Amniotic epithelial cell (primary cell): ENCODE results near the gene SYTL5.

ENCODE experiments used
- DNase-seq: peaks from one replicate; pipeline ENCODE4 v3.0.0-alpha.2; 2010; ENCODE audit warnings: low read depth

The SYTL5 gene

GRCh38 chrX:38089173-38089982 is 83.0 kb downstream of the SYTL5 start:
- no peak for DNase-seq

DNA sequence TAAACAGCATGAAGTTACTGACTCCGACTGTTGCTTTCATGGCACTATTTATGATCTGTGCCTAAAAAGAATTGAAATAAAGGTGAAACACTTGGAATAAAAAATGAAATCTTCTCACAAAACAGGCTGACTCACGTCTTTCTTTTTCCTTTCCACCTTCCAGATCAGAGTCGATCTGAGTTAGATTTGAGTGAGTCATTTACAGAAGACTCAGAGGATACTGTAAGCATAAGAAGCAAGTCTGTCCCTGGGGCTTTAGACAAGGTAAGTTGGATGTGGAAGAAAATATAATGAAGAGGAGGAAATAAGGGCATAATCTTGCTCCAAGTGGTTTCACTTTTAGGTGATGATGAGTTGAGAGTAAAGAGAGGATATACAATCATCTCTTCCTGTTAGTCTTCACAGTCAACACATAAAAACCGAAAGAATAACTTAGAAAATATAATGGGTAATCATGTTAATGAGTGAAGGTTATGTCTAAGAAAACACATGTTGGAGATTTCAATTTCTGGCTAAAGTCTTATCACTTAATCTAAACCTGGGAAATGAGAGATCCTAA is 89.7 kb downstream of the SYTL5 start:
- DNase-seq, result peak; percentile 42

DNA sequence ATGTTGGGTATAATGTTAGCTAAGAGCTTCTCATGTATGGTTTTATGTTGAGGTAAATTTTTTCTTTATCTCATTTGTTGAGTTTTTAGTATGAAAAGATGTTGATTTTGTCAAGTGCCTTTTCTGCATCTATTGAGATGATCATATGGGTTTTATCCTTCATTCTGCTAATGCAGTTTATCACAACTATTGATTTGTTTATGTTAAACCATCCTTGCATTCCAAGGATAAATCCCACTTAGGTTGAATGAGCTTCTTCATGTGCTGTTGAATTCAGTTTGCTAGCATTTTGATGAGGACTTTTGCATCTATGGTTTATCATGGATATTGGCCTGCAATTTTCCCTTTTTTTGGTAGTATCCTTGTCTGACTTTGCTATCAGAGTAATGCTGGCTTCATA is 93.3 kb downstream of the SYTL5 start:
- no peak for DNase-seq

- DNase-seq, result no peak
Observed at GRCh38 chrX:38102240-38102639, 95.9 kb downstream of the SYTL5 start.

DNA sequence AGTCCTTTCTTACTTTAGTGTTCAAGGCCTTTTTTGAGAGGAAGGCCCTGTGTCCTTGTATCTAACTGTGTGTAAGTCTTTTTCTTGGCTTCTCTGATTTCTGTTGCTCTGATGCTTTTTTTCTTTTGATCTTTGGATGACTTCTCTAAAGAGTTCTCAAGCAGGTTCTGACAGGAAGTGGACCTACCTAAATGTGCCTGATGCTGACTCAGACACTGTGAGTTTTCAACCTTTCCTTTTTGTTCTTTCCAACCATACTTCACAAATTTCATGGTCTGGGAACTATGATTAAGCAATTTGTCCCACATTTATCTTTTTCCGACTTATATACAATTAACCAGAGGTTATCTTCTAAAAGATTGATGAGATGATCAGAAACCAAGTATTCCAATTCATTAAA is 96.5 kb downstream of the SYTL5 start:
- DNase-seq, result no peak

GRCh38 chrX:38103857-38104812 is 97.8 kb downstream of the SYTL5 start:
- DNase-seq, result no peak

- DNase-seq, result no peak
Observed at GRCh38 chrX:38105216-38105725, 98.9 kb downstream of the SYTL5 start.

GRCh38 chrX:38106991-38107655 is 100.8 kb downstream of the SYTL5 start:
- DNase-seq, result no peak

- DNase-seq, result no peak
Observed at GRCh38 chrX:38108364-38108763, 102.0 kb downstream of the SYTL5 start.

DNA sequence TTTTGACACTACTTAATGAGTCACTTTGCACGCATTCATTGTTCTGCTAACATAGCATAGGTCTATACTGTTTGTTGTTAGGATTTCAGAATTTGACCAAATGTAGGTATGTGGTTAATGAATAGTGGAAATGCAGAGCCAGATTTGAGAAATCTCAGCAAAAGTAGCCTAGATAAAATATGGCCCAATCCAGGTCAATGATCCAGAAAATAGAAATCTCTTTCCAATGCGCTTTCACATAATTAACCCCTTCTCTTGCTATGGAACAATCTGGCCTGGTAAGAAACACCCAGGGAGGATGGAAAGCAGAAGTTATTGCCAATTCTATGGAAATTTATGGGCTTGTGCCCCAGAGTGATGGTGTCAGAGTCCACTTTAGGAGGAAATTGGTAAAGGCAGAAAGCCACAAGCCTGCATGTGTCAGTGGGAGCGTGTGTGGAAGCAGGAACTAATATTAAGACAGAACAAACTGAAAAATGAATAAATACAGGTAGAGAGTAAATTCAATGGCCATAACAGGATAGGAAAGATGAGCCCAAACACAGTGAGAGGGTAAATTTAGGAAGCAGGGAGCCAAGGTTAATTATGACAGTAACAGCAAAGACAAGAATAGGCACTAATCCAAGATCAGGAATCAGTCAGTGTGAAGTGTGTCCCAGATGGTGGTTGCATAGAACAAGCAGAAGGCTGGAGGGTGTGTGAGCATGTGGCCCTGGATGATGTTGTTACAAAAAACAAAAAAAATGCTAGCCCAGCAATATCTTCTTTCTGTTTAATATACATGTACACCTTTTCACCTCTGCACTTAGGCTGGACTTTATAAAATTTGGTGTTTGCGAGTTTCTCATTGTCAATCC is 102.9 kb downstream of the SYTL5 start:
- no peak for DNase-seq

DNA sequence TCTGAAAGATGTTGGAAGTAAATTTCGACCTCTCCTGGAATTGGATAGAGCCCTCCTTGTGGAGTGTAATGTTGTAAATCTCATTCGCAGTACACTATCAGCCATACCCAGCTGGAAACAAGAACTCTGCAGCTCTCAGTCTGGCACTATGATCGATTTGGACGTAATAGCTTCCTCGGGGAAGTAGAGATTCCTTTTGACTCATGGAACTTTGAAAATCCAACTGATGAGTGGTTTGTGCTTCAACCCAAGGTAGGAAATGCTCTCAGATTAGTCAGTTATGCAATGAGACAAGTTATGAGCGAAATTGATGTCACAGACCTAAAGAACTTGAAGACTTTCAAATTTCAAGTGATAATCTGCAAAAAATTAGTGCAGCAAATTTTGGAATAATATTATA is 103.9 kb downstream of the SYTL5 start:
- no peak for DNase-seq

- no peak for DNase-seq
Observed at GRCh38 chrX:38111196-38111595, 104.8 kb downstream of the SYTL5 start.

DNA sequence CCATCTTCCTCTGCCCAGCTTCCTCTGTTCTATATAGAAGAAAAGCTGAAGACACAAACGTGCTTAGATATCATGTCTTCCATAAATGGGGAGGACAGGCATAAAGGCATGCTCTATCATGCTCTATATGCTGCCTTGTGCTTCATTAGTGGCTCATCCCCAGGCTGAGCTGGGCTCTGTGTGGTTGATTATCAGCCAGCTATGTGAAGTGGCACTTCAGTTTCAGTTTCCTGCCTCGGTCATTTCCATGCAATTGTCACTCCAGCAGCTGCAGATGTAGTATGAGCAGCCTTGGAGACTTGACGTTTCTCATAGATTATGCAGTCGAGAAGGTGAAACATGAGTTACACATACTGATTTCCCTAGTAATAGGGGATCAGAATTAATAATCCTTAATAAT is 106.2 kb downstream of the SYTL5 start:
- no peak for DNase-seq

- DNase-seq, result no peak
Observed at GRCh38 chrX:38116706-38117105, 110.4 kb downstream of the SYTL5 start.

DNA sequence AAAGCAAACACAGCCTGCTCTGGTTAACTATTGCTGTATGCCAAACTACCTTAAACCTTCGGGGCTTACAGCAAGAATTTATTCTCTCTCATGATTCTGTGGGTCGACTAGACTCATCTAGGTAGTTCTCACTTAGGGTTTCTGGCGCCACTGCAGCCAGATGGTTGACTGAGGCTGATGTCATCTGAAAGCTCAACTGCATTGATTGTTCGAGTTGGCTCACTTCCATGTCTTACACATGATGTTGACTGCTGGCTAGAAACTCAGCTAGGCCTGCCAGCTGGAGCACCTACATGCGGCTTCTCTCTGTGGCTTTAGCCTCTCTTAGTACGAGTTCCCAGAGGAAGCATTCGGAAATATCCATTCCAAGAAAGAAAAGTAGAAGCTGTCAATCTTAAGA is 111.1 kb downstream of the SYTL5 start:
- no peak for DNase-seq

DNA sequence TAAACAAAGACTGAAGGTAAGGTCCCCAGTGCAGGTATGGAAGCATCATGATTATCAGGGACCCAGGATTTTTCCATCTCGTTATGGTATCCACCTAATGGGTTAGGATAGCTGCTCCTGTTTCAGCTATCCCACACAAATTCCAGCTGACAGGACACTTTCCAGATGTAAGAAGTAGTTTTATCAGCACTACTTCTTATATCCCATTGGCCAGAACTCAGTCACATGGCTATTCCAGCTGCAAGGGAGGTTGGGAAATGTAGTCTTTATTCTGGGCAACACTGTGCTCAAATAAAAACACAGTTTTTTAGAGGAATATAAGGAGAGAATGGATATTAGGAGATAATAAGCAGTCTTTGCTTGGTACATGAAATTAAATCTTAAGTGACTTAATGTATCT is 117.6 kb downstream of the SYTL5 start:
- DNase-seq, result peak; percentile 18

DNA sequence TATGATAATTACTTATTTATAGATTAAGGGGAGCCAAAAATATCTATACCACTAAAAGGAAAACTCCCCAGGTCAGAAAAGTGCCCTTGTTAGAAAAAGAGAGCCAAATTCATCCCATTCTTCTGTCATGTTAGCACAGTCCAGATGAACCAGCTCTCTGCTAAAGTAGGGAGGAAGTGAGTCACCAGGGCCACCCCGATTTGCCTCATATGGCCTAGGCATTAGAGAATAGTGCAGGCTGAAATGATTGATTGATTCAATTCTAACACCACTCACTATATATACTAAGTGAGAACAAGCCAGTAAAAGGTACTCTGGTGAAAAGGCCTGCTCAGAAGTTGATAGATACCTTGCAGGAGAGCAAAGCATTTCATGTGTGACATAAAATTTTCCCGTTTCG is 119.8 kb downstream of the SYTL5 start:
- no peak for DNase-seq

DNA sequence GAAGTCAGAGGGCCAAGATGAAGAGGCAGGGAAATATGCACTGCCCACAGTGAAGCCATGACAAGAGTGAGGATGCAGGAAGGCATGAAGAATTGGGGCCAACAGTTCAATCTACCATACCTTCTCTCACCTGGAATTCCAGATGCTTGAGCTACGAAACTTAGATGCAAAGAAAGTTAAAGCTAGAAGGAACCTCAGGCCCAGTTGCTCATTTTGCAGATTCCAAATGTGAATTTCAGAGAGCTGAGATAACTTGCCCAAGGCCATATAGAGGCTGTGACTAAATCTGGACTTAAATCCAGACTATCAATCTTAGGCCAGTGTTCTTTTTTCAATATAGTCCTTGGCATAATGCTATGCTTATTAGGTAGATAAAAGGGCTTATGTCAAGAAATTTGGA is 121.6 kb downstream of the SYTL5 start:
- DNase-seq, result no peak

DNA sequence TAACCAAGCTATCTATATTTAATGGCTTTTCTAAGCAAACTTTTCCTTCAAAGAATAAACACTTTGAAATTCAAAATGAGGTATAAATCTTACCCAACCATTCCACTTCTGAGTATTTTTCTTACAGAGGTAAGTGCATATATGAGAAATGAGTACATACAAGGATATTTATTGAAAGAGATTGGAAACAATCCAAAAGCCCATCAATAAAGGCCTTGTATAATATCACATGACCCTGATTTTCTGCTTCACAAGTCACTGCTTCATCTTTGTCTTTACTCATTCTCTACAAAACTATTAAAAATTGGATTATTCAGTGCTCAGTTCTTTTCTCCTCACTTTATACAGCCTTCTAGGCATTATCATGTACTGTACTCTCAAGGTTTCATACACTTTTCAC is 123.0 kb downstream of the SYTL5 start:
- DNase-seq, result no peak

GRCh38 chrX:38138157-38138891 is 132.0 kb downstream of the SYTL5 start:
- DNase-seq, result no peak
